Measurements from ENCODE around the gene ZNF680. TPM values are rescaled to one million over a fixed set of nuclear protein-coding genes. Genes with fewer than 3 reads are reported as not detected.

ZNF680 gene
- total RNA-seq, 1 experiment from 2014 or later, result 34.1 TPM

GRCh38 chr7:64521409-64521984 is 41.4 kb downstream of the ZNF680 start:
- Histone ChIP-seq H3K4me3 (no peak overlapping the region), H3K9me3 (replicated peaks) (peaks cover 52% of the 10 kb centered on the region), H3K27me3 (no peaks in the 10 kb centered on the region), H3K36me3 (peaks cover 74% of the 10 kb centered on the region), H3K4me1 (peaks cover 4% of the 10 kb centered on the region), H3K27ac (no peak overlapping the region)
- DNase-seq, result no peak

DNA sequence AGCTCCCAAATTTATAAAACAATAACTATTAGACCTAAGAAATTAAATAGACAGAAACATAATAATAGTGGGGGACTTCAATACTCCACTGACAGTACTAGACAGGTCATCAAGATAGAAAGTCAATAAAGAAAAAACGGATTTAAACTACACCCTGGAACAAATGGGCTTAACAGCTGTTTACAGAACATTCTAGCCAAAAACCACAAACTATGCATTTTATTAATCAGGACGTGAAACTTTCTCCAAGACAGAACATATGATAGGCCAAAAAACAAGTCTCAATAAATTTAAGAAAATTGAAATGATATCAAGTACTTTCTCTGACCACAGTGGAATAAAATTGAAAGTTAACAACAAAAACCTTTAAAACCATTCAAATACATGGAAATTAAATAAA is 46.4 kb downstream of the ZNF680 start:
- no peak for DNase-seq
- peaks cover 63% of the 10 kb centered on the region for H3K9me3 ChIP-seq (replicated peaks)
- H3K27ac ChIP-seq, result peak overlapping the region; percentile 36
- peaks cover 11% of the 10 kb centered on the region for H3K4me1 ChIP-seq
- no peaks in the 10 kb centered on the region for H3K27me3 ChIP-seq
- peaks cover 64% of the 10 kb centered on the region for H3K36me3 ChIP-seq
- no peak overlapping the region for H3K4me3 ChIP-seq

GRCh38 chr7:64515781-64516180 is 47.1 kb downstream of the ZNF680 start:
- Histone ChIP-seq H3K36me3 (peaks cover 62% of the 10 kb centered on the region), H3K4me3 (no peak overlapping the region), H3K27ac (peak overlapping the region; percentile 36), H3K27me3 (no peaks in the 10 kb centered on the region), H3K9me3 (replicated peaks) (peaks cover 62% of the 10 kb centered on the region), H3K4me1 (peaks cover 11% of the 10 kb centered on the region)
- no peak for DNase-seq

DNA sequence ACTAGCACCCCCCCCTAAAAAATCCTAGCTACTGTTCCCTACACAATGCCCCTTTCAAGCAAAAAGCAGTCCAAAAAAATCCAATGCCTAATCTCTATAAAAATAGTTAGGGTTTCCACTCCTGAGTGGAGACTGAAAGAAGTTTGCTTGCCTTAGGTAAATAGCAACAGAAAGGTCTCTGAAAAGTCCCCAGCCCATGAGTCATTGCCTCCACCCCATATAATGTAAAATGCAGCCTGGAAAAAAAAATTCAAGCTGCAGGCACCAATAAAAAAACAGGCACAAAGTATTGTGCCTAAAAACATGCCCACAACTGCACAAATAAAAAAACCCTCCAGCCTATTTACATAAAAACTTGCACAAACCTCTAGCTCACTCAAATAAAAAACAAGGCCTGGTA is 47.5 kb downstream of the ZNF680 start:
- H3K4me3 ChIP-seq, result no peak overlapping the region
- H3K27me3 ChIP-seq, result no peaks in the 10 kb centered on the region
- H3K4me1 ChIP-seq, result peaks cover 11% of the 10 kb centered on the region
- no peak for DNase-seq
- H3K27ac ChIP-seq, result no peak overlapping the region
- peaks cover 58% of the 10 kb centered on the region for H3K36me3 ChIP-seq
- H3K9me3 ChIP-seq (replicated peaks), result peaks cover 59% of the 10 kb centered on the region

GRCh38 chr7:64509583-64509982 is 53.3 kb downstream of the ZNF680 start:
- no peaks in the 10 kb centered on the region for H3K27me3 ChIP-seq
- H3K9me3 ChIP-seq (replicated peaks), result peaks cover 29% of the 10 kb centered on the region
- peaks cover 55% of the 10 kb centered on the region for H3K36me3 ChIP-seq
- H3K27ac ChIP-seq, result no peak overlapping the region
- H3K4me3 ChIP-seq, result no peak overlapping the region
- no peaks in the 10 kb centered on the region for H3K4me1 ChIP-seq
- no peak for DNase-seq

GRCh38 chr7:64504581-64505120 is 58.2 kb downstream of the ZNF680 start:
- no peak for DNase-seq
- Histone ChIP-seq H3K4me1 (no peaks in the 10 kb centered on the region), H3K27me3 (no peaks in the 10 kb centered on the region), H3K27ac (no peak overlapping the region), H3K36me3 (peaks cover 20% of the 10 kb centered on the region), H3K4me3 (no peak overlapping the region), H3K9me3 (replicated peaks) (peaks cover 18% of the 10 kb centered on the region; the same call in 1 of the 2 replicates)

GRCh38 chr7:64498270-64498669 is 64.6 kb downstream of the ZNF680 start:
- Histone ChIP-seq H3K27me3 (no peaks in the 10 kb centered on the region), H3K4me1 (no peaks in the 10 kb centered on the region), H3K27ac (no peak overlapping the region), H3K9me3 (replicated peaks) (peaks cover 7% of the 10 kb centered on the region; the same call in 1 of the 2 replicates), H3K36me3 (no peaks in the 10 kb centered on the region), H3K4me3 (no peak overlapping the region)
- no peak for DNase-seq

DNA sequence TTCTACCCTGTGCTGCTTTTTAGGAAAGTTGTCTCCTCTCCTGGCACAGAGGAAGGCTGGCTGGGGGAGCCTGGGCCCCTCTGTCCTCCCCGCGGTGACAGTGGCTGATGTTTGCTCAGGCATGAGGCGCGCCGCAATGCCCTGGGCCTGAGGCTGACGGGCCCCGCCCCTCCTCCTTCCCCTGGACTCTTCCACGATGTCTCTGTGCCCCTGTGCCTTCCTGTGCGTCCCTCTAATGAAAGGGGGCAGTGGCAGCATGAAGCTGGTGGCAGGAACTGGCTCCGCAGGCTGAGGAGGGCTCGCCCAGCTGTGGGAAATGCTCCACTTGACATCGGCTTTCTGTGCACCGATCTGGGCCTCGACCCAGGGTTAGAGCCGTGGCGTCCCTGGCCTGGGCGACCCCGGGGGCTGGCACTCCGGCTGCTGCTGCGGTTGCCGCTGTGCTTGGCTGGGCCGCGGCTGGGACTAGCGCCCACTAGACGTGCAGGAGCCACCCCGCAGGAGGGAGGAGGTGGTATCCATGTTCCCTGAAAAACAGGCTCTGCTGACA is 67.9 kb downstream of the ZNF680 start:
- H3K9me3 ChIP-seq (replicated peaks), result 0 out of 2 replicates have a peak, but pooled peaks cover 3% of the 10 kb centered on the region
- H3K27me3 ChIP-seq, result no peaks in the 10 kb centered on the region
- no peak overlapping the region for H3K27ac ChIP-seq
- no peaks in the 10 kb centered on the region for H3K4me1 ChIP-seq
- no peak overlapping the region for H3K4me3 ChIP-seq
- no peaks in the 10 kb centered on the region for H3K36me3 ChIP-seq
- DNase-seq, result no peak

- Histone ChIP-seq H3K9me3 (replicated peaks) (no peaks in the 10 kb centered on the region), H3K4me3 (no peak overlapping the region), H3K4me1 (no peaks in the 10 kb centered on the region), H3K27me3 (no peaks in the 10 kb centered on the region), H3K36me3 (no peaks in the 10 kb centered on the region), H3K27ac (no peak overlapping the region)
- DNase-seq, result no peak
Observed at GRCh38 chr7:64485623-64486022, 77.2 kb downstream of the ZNF680 start.

Other genes starting within 250 kb of the ZNF680 start
- gene ZNF736, start 249.1 kb downstream of the ZNF680 start, total RNA-seq (2014; rRNA removed; shearing (Covaris generic)), result 19.2 and 25.0 TPM in 2 replicates
- 17.3 and 21.4 TPM in 2 replicates for gene ZNF107, start 103.1 kb upstream of the ZNF680 start, total RNA-seq (2014; rRNA removed; shearing (Covaris generic))
- 17.8 and 19.1 TPM in 2 replicates for gene ZNF138, start 231.4 kb upstream of the ZNF680 start, total RNA-seq (2014; rRNA removed; shearing (Covaris generic))